IMR-90 (cell line): ENCODE data around the gene GOLGA3. TPM values are rescaled to one million over a fixed set of nuclear protein-coding genes. Genes with fewer than 3 reads are reported as not detected.

Experiments used
- ATAC-seq: fragments of 200-7000 bp; cut with Tn5 transposase; 2 replicates; pipeline ENCODE4 v1.9.1; 2020; ENCODE audit warnings: low read depth, mild to moderate bottlenecking, moderate library complexity
- BruUV-seq: library from RNA; stranded (reverse); fragments of 400-500 nt; replicated peaks from 2 replicates; lab custom pipeline; 2021; lab: Mats Ljungman, UMichigan
- CTCF ChIA-PET: fragments of 300-600 bp; formaldehyde crosslinking; extraction: SDS; loops from one replicate; lab custom pipeline; 2021; ENCODE audit warnings: antibody characterized with exemption; lab: Yijun Ruan, JAX
- POLR2A ChIA-PET: fragments of 300-600 bp; sonication (Branson Sonifier 250); formaldehyde crosslinking; loops from one replicate; lab custom pipeline; 2022; ENCODE audit warnings: antibody characterized with exemption; ENCODE audit not compliant: unreplicated experiment; lab: Charles Lee
- DNase-seq: peaks from one replicate; pipeline ENCODE4 v3.0.0; 2013
- H2AFZ ChIP-seq: replicated peaks from 2 replicates; pipeline ENCODE3; 2013; ENCODE audit warnings: low read length, mild to moderate bottlenecking; ENCODE audit not compliant: poor library complexity
- H2AK5ac ChIP-seq: 2 replicates; pipeline ENCODE4 v1.6.1; 2013; ENCODE audit warnings: low read depth, low read length, inconsistent platforms
- H2AK9ac ChIP-seq: replicated peaks from 2 replicates; pipeline ENCODE3; 2013; ENCODE audit warnings: mild to moderate bottlenecking, low read depth, low read length, moderate library complexity; ENCODE audit not compliant: poor library complexity
- H2BK120ac ChIP-seq: 2 replicates; pipeline ENCODE4 v1.6.1; 2013; ENCODE audit warnings: low read depth, low read length, inconsistent platforms
- H2BK15ac ChIP-seq: 3 replicates; pipeline ENCODE4 v1.6.1; 2013; ENCODE audit warnings: low read depth, low read length, inconsistent platforms
- H2BK20ac ChIP-seq: 2 replicates; pipeline ENCODE4 v1.6.1; 2013; ENCODE audit warnings: low read depth, mild to moderate bottlenecking, inconsistent platforms, low read length, moderate library complexity
- H2BK5ac ChIP-seq: 2 replicates; pipeline ENCODE4 v1.6.1; 2013; ENCODE audit warnings: mild to moderate bottlenecking, low read depth, low read length, inconsistent platforms; ENCODE audit not compliant: poor library complexity, severe bottlenecking
- H3K14ac ChIP-seq: replicated peaks from 2 replicates; pipeline ENCODE4 v1.6.1; 2013; ENCODE audit warnings: low read depth, low read length, inconsistent platforms
- H3K18ac ChIP-seq: 2 replicates; pipeline ENCODE4 v1.6.1; 2013; ENCODE audit warnings: low read depth, low read length, control low read depth
- H3K23ac ChIP-seq: 2 replicates; pipeline ENCODE4 v1.6.1; 2013; ENCODE audit warnings: low read depth, low read length, inconsistent platforms
- H3K27ac ChIP-seq: 2 replicates; pipeline ENCODE4 v1.5.1; 2013; ENCODE audit warnings: mild to moderate bottlenecking, control low read depth, low read length; ENCODE audit not compliant: insufficient read depth
- H3K27me3 ChIP-seq: 2 replicates; pipeline ENCODE4 v1.6.1; 2013; ENCODE audit warnings: low read length; ENCODE audit not compliant: control insufficient read depth, insufficient read depth
- H3K36me3 ChIP-seq: 2 replicates; pipeline ENCODE4 v1.6.1; 2013; ENCODE audit warnings: low read length, mixed read lengths; ENCODE audit not compliant: control insufficient read depth, insufficient read depth
- H3K4ac ChIP-seq: 2 replicates; pipeline ENCODE4 v1.6.1; 2013; ENCODE audit warnings: low read depth, low read length, inconsistent platforms
- H3K4me1 ChIP-seq: 2 replicates; pipeline ENCODE4 v1.6.1; 2013; ENCODE audit warnings: low read length, mixed read lengths; ENCODE audit not compliant: control insufficient read depth, insufficient read depth
- H3K4me2 ChIP-seq: 2 replicates; pipeline ENCODE4 v1.6.1; 2013; ENCODE audit warnings: low read depth, mild to moderate bottlenecking, control low read depth, low read length, moderate library complexity
- H3K4me3 ChIP-seq: 2 replicates; pipeline ENCODE4 v1.5.1; 2013; ENCODE audit warnings: low read depth, mild to moderate bottlenecking, control low read depth, low read length, moderate library complexity; ENCODE audit not compliant: insufficient read depth
- H3K56ac ChIP-seq: 2 replicates; pipeline ENCODE4 v1.6.1; 2013; ENCODE audit warnings: low read length, inconsistent platforms; ENCODE audit not compliant: insufficient read depth; ENCODE audit errors: extremely low read depth
- H3K79me1 ChIP-seq, 2 experiments: 2 replicates each; pipeline ENCODE4 v1.6.1; 2013; ENCODE audit warnings: low read length in 2 of 2, inconsistent platforms in 1 of 2, low read depth in 1 of 2
- H3K9ac ChIP-seq: 2 replicates; pipeline ENCODE4 v1.6.1; 2013; ENCODE audit warnings: low read depth, low read length, control low read depth
- H3K9me1 ChIP-seq: 2 replicates; pipeline ENCODE4 v1.6.1; 2013; ENCODE audit warnings: low read length, inconsistent platforms; ENCODE audit not compliant: insufficient read depth
- H3K9me3 ChIP-seq: 2 replicates; pipeline ENCODE4 v1.6.1; 2013; ENCODE audit warnings: low read length; ENCODE audit not compliant: control insufficient read depth, insufficient read depth
- H4K20me1 ChIP-seq: 2 replicates; pipeline ENCODE4 v1.6.1; 2013; ENCODE audit warnings: low read length, inconsistent platforms; ENCODE audit not compliant: insufficient read depth
- H4K5ac ChIP-seq: 2 replicates; pipeline ENCODE4 v1.6.1; 2013; ENCODE audit warnings: mild to moderate bottlenecking, low read depth, low read length, control low read depth
- H4K8ac ChIP-seq, 2 experiments: 2 replicates each; pipeline ENCODE4 v1.6.1; 2013; ENCODE audit warnings: low read depth in 2 of 2, low read length in 2 of 2, control low read depth in 1 of 2, inconsistent platforms in 1 of 2
- H4K91ac ChIP-seq: 2 replicates; pipeline ENCODE4 v1.6.1; 2013; ENCODE audit warnings: low read depth, low read length, inconsistent platforms; ENCODE audit not compliant: insufficient read depth
- CHD1 ChIP-seq: IDR thresholded peaks from 2 replicates; pipeline ENCODE4 v1.6.1; 2012; ENCODE audit warnings: low read depth, low read length, improper control_type of control experiment
- WGBS, 2 experiments: methylation state at CpG; one replicate each; pipeline versions ENCODE4 v1.1.5 to v1.1.7; 2013; ENCODE audit warnings: missing lambda C conversion rate in 2 of 2; ENCODE audit not compliant: insufficient read length in 1 of 2; ENCODE audit errors: extremely low coverage in 2 of 2; 5-methylcytosine and 5-hydroxymethylcytosine counted together
- dilution Hi-C: fragments of 300-500 bp; cut with HindIII; formaldehyde crosslinking; loops from one replicate; pipeline ENCODE4 v1.14.3; 2018; ENCODE audit warnings: low sequenced_read_pairs; ENCODE audit not compliant: unreplicated experiment
- in situ Hi-C: fragments of 300-500 bp; cut with MboI; formaldehyde crosslinking; loops from 3 replicates; pipeline ENCODE4 v1.14.3; 2019; ENCODE audit warnings: low sequenced_read_pairs, inconsistent platforms, mixed read lengths
- intact Hi-C: fragments of 100-400 bp; cut with micrococcal nuclease; formaldehyde crosslinking; loops from 2 replicates; pipeline ENCODE4 v1.10.0; 2022
- polyA plus RNA-seq, 3 experiments: library from polyadenylated mRNA; depleted of rRNA; stranded (reverse); fragments of >200 nt; gene quantifications; 2 replicates each; pipeline ENCODE4 v1.2.3, GENCODE V29; 2012; ENCODE audit warnings: low replicate concordance in 1 of 3
- total RNA-seq: library from RNA; depleted of rRNA; stranded (reverse); fragments of >200 nt; gene quantifications from 2 replicates; pipeline ENCODE4 v1.2.3, GENCODE V29; 2012

GOLGA3 gene
- total and polyA plus RNA-seq, 2 of the 4 experiments (the other 2 are of a cell fraction), result 39.6 to 99.8 TPM

DNA sequence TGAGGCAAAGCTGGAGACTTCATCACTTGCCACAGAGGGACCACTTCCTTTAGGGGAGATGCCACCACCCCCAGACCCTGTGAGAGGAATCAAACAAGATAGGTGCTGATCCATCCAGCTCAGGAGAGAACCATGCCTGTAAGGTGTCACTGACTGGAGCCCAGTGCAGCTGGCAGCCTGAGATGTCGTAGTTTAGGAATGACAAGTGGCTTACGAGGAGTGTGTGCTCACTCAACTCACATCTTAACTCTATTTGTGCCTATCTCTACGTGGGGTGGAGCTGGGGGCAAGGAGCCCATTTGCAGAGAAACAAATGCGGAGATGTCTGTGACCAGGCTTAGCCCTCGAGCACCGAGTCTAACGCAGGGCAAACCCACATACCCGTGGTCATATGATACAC, 32.9 kb upstream of the GOLGA3 start:
- H3K18ac ChIP-seq, result no peak overlapping the region
- H3K14ac ChIP-seq, result no peak overlapping the region
- no peak for DNase-seq
- no peaks in the 10 kb centered on the region for H3K9me1 ChIP-seq
- H3K4me1 ChIP-seq, result no peaks in the 10 kb centered on the region
- ChIA-PET CTCF (no interaction called here), POLR2A (no interaction called here)
- no peak overlapping the region for H3K9ac ChIP-seq
- H2BK20ac ChIP-seq, result no peak overlapping the region
- peaks cover 12 to 27% of the 10 kb centered on the region in 2 experiments; a peak in 3 of 4 replicates for H3K79me1 ChIP-seq
- H2AK9ac ChIP-seq, result no peak overlapping the region
- no peak overlapping the region for H4K91ac ChIP-seq
- peaks cover 54% of the 10 kb centered on the region for H3K36me3 ChIP-seq
- no peak overlapping the region for H3K4me2 ChIP-seq
- no peaks in the 10 kb centered on the region for H3K27me3 ChIP-seq
- H3K27ac ChIP-seq, result no peak overlapping the region
- no peak for ATAC-seq
- H2BK15ac ChIP-seq, result no peak overlapping the region
- H3K56ac ChIP-seq, result no peak overlapping the region
- no peak overlapping the region for H3K23ac ChIP-seq
- H2BK5ac ChIP-seq, result no peak overlapping the region
- H2AFZ ChIP-seq, result no peak overlapping the region
- H3K9me3 ChIP-seq, result peaks cover 8% of the 10 kb centered on the region
- 93% methylated on average over 5 of the region's 8 CpGs; no CpG with 5 or more reads in 1 of the 2 experiments for WGBS, 2 experiments
- intact Hi-C loops (no loop called here), in situ Hi-C loops (no loop called here), dilution Hi-C loops (no loop called here)
- no peak overlapping the region for H4K8ac ChIP-seq
- BruUV-seq, result no TSS peak
- H4K20me1 ChIP-seq, result peaks cover 6% of the 10 kb centered on the region; the same call in 1 of the 2 replicates
- no peak overlapping the region for H2AK5ac ChIP-seq
- H3K4me3 ChIP-seq, result no peak overlapping the region
- H3K4ac ChIP-seq, result no peak overlapping the region
- no peak overlapping the region for H4K5ac ChIP-seq
- no peak overlapping the region for H2BK120ac ChIP-seq
- no peak for TF ChIP-seq CHD1
